ENCODE data around the gene POU1F1. TPM values are rescaled to one million over a fixed set of nuclear protein-coding genes. Genes with fewer than 3 reads are reported as not detected.

POU1F1 gene
- total and polyA plus RNA-seq, 2 donors (not counting 1 experiment from before 2014, with no cell fraction given) = not detected

DNA sequence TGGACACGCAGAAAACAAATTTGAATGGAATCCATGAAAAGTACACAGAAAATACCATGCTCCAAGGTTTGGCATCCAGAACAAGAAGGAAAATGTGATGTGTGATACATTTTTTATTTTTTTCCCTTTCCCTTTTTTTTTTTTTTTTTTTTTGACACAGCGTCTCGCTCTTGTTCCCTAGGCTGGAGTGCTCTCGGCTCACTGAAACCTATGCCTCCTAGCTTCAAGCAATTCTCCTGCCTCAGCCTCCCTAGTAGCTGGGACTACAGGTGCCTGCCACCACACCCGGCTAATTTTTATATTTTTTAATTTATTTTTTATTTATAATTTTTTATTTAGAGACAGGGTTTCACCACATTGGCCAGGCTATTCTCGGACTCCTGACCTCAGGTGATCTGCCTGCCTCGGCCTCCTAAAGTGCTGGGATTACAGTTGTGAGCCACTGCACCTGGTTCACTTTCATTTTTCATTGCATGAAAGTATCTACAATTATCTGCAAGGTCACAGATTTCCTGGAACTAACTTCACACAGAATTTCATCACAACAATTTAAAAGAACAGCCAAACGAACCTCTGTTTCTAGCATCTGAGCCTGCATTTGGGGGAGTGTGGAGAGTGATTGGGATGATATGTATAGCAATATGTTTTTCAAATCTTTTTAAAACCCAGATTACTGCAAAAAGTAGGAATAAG, 8.3 kb downstream of the POU1F1 start:
- H3K36me3 ChIP-seq (ENCODE audit: control insufficient read depth, insufficient read depth, low read length) = no peaks in the 10 kb centered on the region
- no peak overlapping the region for H3K4me3 ChIP-seq (replicated peaks in 1 of 4; ENCODE audit: control extremely low read depth in 1 of 4, insufficient read depth in 1 of 4, low read depth in 3 of 4, low read length in 4 of 4)
- H3K27ac ChIP-seq (ENCODE audit: insufficient read depth, low read length) = no peak overlapping the region
- no peaks in the 10 kb centered on the region for H3K4me1 ChIP-seq (ENCODE audit: control insufficient read depth, extremely low read depth, insufficient read depth, low read length)
- no peaks in the 10 kb centered on the region for H3K79me2 ChIP-seq (ENCODE audit: control insufficient read depth, insufficient read depth, low read length)
- no peak overlapping the region for H3K9ac ChIP-seq (ENCODE audit: insufficient read depth, low read length)
- no peak for DNase-seq (ENCODE audit: low read depth in 2 of 2)
- H3K9me3 ChIP-seq (ENCODE audit: control insufficient read depth, insufficient read depth, low read depth, low read length) = no peaks in the 10 kb centered on the region
- H3K27me3 ChIP-seq (ENCODE audit: control insufficient read depth, insufficient read depth, low read length) = no peaks in the 10 kb centered on the region
- no peak for TF ChIP-seq EZH2 (IDR thresholded peaks at IDR 0.05; ENCODE audit: low read length, missing control alignments)
- TF ChIP-seq CTCF (conservative IDR thresholded peaks at IDR 0.05 in 1 of 2, IDR thresholded peaks at IDR 0.05 in 1 of 2; ENCODE audit: low read depth in 1 of 2, low read length in 2 of 2) = no peak
- H3K4me2 ChIP-seq (ENCODE audit: extremely low read depth, insufficient read depth, low read length) = no peak overlapping the region
- no peaks in the 10 kb centered on the region for H4K20me1 ChIP-seq (ENCODE audit: control insufficient read depth, extremely low read depth, insufficient read depth, low read length)
- no peak overlapping the region for H2AFZ ChIP-seq (ENCODE audit: low read length)

GRCh38 chr3:87261925-87262324, 14.5 kb downstream of the POU1F1 start:
- Histone ChIP-seq H3K27ac (ENCODE audit: insufficient read depth, low read length) (no peak overlapping the region), H4K20me1 (ENCODE audit: control insufficient read depth, extremely low read depth, insufficient read depth, low read length) (no peaks in the 10 kb centered on the region), H3K4me2 (ENCODE audit: extremely low read depth, insufficient read depth, low read length) (no peak overlapping the region), H3K9me3 (ENCODE audit: control insufficient read depth, insufficient read depth, low read depth, low read length) (no peaks in the 10 kb centered on the region), H3K4me3 (replicated peaks in 1 of 4; ENCODE audit: control extremely low read depth in 1 of 4, insufficient read depth in 1 of 4, low read depth in 3 of 4, low read length in 4 of 4) (no peak overlapping the region), H3K36me3 (ENCODE audit: control insufficient read depth, insufficient read depth, low read length) (no peaks in the 10 kb centered on the region), H3K4me1 (ENCODE audit: control insufficient read depth, extremely low read depth, insufficient read depth, low read length) (no peaks in the 10 kb centered on the region), H2AFZ (ENCODE audit: low read length) (no peak overlapping the region), H3K27me3 (ENCODE audit: control insufficient read depth, insufficient read depth, low read length) (no peaks in the 10 kb centered on the region), H3K9ac (ENCODE audit: insufficient read depth, low read length) (no peak overlapping the region), H3K79me2 (ENCODE audit: control insufficient read depth, insufficient read depth, low read length) (no peaks in the 10 kb centered on the region)
- no peak for DNase-seq (ENCODE audit: low read depth in 2 of 2)
- TF ChIP-seq CTCF (conservative IDR thresholded peaks at IDR 0.05 in 1 of 2, IDR thresholded peaks at IDR 0.05 in 1 of 2; ENCODE audit: low read depth in 1 of 2, low read length in 2 of 2) = peak in 1 of 2 donors; percentile 2
- TF ChIP-seq EZH2 (IDR thresholded peaks at IDR 0.05; ENCODE audit: low read length, missing control alignments) = no peak

DNA sequence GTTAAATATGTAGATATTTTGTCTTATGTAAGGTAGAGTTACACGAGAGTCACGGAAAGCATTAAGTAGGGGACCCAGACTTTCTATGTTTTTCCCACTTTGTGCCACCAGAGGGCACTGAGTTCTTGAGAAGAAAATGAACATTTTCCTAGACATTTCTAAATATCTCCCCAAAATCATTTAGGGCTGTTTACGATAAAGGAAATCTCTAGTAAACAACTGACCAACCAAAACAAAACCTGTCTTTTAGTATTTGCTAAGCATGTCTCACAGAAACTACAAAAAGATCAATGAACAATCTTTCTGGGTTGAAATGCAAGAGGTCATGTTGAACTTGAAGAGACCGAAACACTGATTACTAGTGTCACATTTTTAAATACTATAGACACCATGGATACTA, 16.1 kb downstream of the POU1F1 start:
- Histone ChIP-seq H2AFZ (ENCODE audit: low read length) (no peak overlapping the region), H3K79me2 (ENCODE audit: control insufficient read depth, insufficient read depth, low read length) (no peaks in the 10 kb centered on the region), H3K9ac (ENCODE audit: insufficient read depth, low read length) (no peak overlapping the region), H3K4me3 (replicated peaks in 1 of 4; ENCODE audit: control extremely low read depth in 1 of 4, insufficient read depth in 1 of 4, low read depth in 3 of 4, low read length in 4 of 4) (no peak overlapping the region), H3K4me2 (ENCODE audit: extremely low read depth, insufficient read depth, low read length) (no peak overlapping the region), H3K4me1 (ENCODE audit: control insufficient read depth, extremely low read depth, insufficient read depth, low read length) (no peaks in the 10 kb centered on the region), H3K9me3 (ENCODE audit: control insufficient read depth, insufficient read depth, low read depth, low read length) (no peaks in the 10 kb centered on the region), H3K36me3 (ENCODE audit: control insufficient read depth, insufficient read depth, low read length) (no peaks in the 10 kb centered on the region), H3K27ac (ENCODE audit: insufficient read depth, low read length) (no peak overlapping the region), H3K27me3 (ENCODE audit: control insufficient read depth, insufficient read depth, low read length) (no peaks in the 10 kb centered on the region), H4K20me1 (ENCODE audit: control insufficient read depth, extremely low read depth, insufficient read depth, low read length) (no peaks in the 10 kb centered on the region)
- DNase-seq (ENCODE audit: low read depth in 2 of 2) = peak; percentile 46 to 63
- peak; percentile 62 to 72 for TF ChIP-seq CTCF (conservative IDR thresholded peaks at IDR 0.05 in 1 of 2, IDR thresholded peaks at IDR 0.05 in 1 of 2; ENCODE audit: low read depth in 1 of 2, low read length in 2 of 2)
- no peak for TF ChIP-seq EZH2 (IDR thresholded peaks at IDR 0.05; ENCODE audit: low read length, missing control alignments)

Measured in fibroblast of lung (primary cell).